Psoas muscle (tissue), 8 donors: ENCODE data around the gene SLC38A4. TPM values are rescaled to one million over a fixed set of nuclear protein-coding genes. Genes with fewer than 3 reads are reported as not detected.

Source experiments
- ATAC-seq, 4 donors: fragments of 200-7000 bp; cut with Tn5 transposase; one replicate each; pipeline ENCODE4 v1.9.1; 2020; ENCODE audit warnings: moderate library complexity in 3 of 4, mild to moderate bottlenecking in 2 of 4
- DNase-seq, 2 donors: peaks; one replicate each; pipeline ENCODE4 v3.0.0-alpha.2; 2020
- H3K27ac ChIP-seq: fragments of 200-600 bp; one replicate; pipeline ENCODE4 v1.8.0; 2022
- H3K27me3 ChIP-seq, 3 donors: fragments of 200-600 bp in 1 of 3; one replicate each; pipeline versions ENCODE4 v1.6.1 to v1.8.0; 2013 to 2022; ENCODE audit warnings: low read length in 2 of 3, mild to moderate bottlenecking in 2 of 3, moderate library complexity in 1 of 3; ENCODE audit not compliant: insufficient read depth in 3 of 3
- H3K36me3 ChIP-seq, 2 donors: fragments of 200-600 bp in 1 of 2; one replicate each; pipeline versions ENCODE4 v1.6.1 to v1.8.0; 2013 to 2022; ENCODE audit warnings: low read depth in 1 of 2, mild to moderate bottlenecking in 1 of 2, moderate library complexity in 1 of 2; ENCODE audit not compliant: insufficient read depth in 1 of 2
- H3K4me1 ChIP-seq: fragments of 200-600 bp; one replicate; pipeline ENCODE4 v1.8.0; 2022
- H3K4me3 ChIP-seq: fragments of 200-600 bp; one replicate; pipeline ENCODE4 v1.8.0; 2022; ENCODE audit warnings: mild to moderate bottlenecking
- H3K9me3 ChIP-seq: fragments of 200-600 bp; one replicate; pipeline ENCODE4 v1.8.0; 2022
- CTCF ChIP-seq: fragments of 200-600 bp; IDR thresholded peaks from one replicate; pipeline ENCODE4 v1.8.0; 2022; ENCODE audit warnings: antibody characterized with exemption
- WGBS, 3 donors: extraction: QIAGEN DNeasy Blood & Tissue Kit; methylation state at CpG; one replicate each; pipeline versions ENCODE4 v1.1.6 to v1.1.7; 2013; 5-methylcytosine and 5-hydroxymethylcytosine counted together
- intact Hi-C, 2 donors: fragments of 100-400 bp; cut with DNase I; formaldehyde crosslinking; loops; one replicate each; pipeline versions ENCODE4 v1.11.0 to v1.14.2; 2022
- polyA plus RNA-seq, 3 donors: library from polyadenylated mRNA; stranded (reverse); fragments of 200-250 nt; gene quantifications; one replicate each; pipeline ENCODE4 v1.2.3, GENCODE V29; 2013
- total RNA-seq, 4 donors: library from RNA; stranded (reverse); fragmentation: NEBNext Ultra II Directional in 2 of 4; extraction: Animal tissue kit (Norgen Biotek cat#: 25700) in 2 of 4; gene quantifications; one replicate each; pipeline versions ENCODE4 v1.2.1 to v1.2.4, GENCODE V29; 2021 to 2023
- donor health status: healthy with polysubstance abuse.
- donor health status: DM: no; HTN: no; CAD: no; lungs with moderate emphysema.
- donor health status: Bipolar disorder and iron deficiency.
- donor health status: healthy.
- donor health status: DM: yes; HTN: yes; CAD: no.
- donor health status: DM: no; HTN: no; CAD: no.
- donor health status: DM: no; HTN: no; CAD: no.
- donor health status: DM: yes; HTN: yes; CAD: no.

The SLC38A4 gene
- total and polyA plus RNA-seq, 7 donors = 0.31 to 25.6 (median 12.8) TPM

GRCh38 chr12:46847001-46847400 lies 21.2 kb upstream of the SLC38A4 start:
- Histone ChIP-seq H3K9me3 (no peaks in the 10 kb centered on the region), H3K4me3 (no peak overlapping the region), H3K27me3 (no peaks in the 10 kb centered on the region), H3K4me1 (peaks cover 10% of the 10 kb centered on the region), H3K27ac (no peak overlapping the region), H3K36me3 (no peaks in the 10 kb centered on the region)
- intact Hi-C loops = no loop called here
- WGBS, 3 donors = 97 to 98% (median 97%) methylated on average over 1 of the region's 1 CpG
- DNase-seq (no peak), ATAC-seq (no peak)
- TF ChIP-seq CTCF = no peak

GRCh38 chr12:46843811-46844210 lies 18.0 kb upstream of the SLC38A4 start:
- DNase-seq (no peak), ATAC-seq (peak; percentile 53 to 85 (median 66))
- 37 to 45% (median 42%) methylated on average over 3 of the region's 3 CpGs for WGBS, 3 donors
- Histone ChIP-seq H3K27ac (peak overlapping the region; percentile 4), H3K27me3 (no peaks in the 10 kb centered on the region), H3K9me3 (no peaks in the 10 kb centered on the region), H3K36me3 (no peaks in the 10 kb centered on the region), H3K4me3 (no peak overlapping the region), H3K4me1 (peaks cover 10% of the 10 kb centered on the region)
- intact Hi-C loops = loop anchor here in 1 of 2 donors (5.0 kb wide), 1 partner anchor 43 kb away; no protein-coding TSS in a partner anchor
- TF ChIP-seq CTCF = no peak

- no peaks in the 10 kb centered on the region for H3K9me3 ChIP-seq
- DNase-seq = no peak
- no peak for TF ChIP-seq CTCF
- H3K36me3 ChIP-seq = no peaks in the 10 kb centered on the region
- H3K27me3 ChIP-seq = no peaks in the 10 kb centered on the region
- no peak overlapping the region for H3K27ac ChIP-seq
- intact Hi-C loops = loop anchor here in 1 of 2 donors (5.0 kb wide), 1 partner anchor 45 kb away; no protein-coding TSS in a partner anchor
- 83 to 93% (median 90%) methylated on average over 2 of the region's 2 CpGs for WGBS, 3 donors
- peaks cover 10% of the 10 kb centered on the region for H3K4me1 ChIP-seq
- no peak overlapping the region for H3K4me3 ChIP-seq
- ATAC-seq = no peak
These were observed 16.1 kb upstream of the SLC38A4 start for GRCh38 chr12:46841891-46842290.

- no peak for ATAC-seq
These were observed 14.2 kb upstream of the SLC38A4 start for GRCh38 chr12:46839964-46840363.

More at GRCh38 chr12:46839964-46840363, 14.2 kb upstream of the SLC38A4 start:
- intact Hi-C loops = loop anchor here in 1 of 2 donors (5.0 to 10.0 kb wide), 2 partner anchors 47 to 705 kb away; no protein-coding TSS in a partner anchor
- Histone ChIP-seq H3K36me3 (no peaks in the 10 kb centered on the region), H3K27ac (no peak overlapping the region), H3K4me3 (no peak overlapping the region), H3K4me1 (peaks cover 10% of the 10 kb centered on the region), H3K9me3 (no peaks in the 10 kb centered on the region), H3K27me3 (no peaks in the 10 kb centered on the region)
- TF ChIP-seq CTCF = no peak
- no peak for DNase-seq
- WGBS, 3 donors = 90 to 94% (median 91%) methylated on average over 2 of the region's 2 CpGs
